Measurements from ENCODE around the gene TET1. TPM values are rescaled to one million over a fixed set of nuclear protein-coding genes. Genes with fewer than 3 reads are reported as not detected.
"Not testable (repeated sequence)": the region's sequence is repeated elsewhere in the genome, so short reads cannot be mapped to it uniquely, and the experiment has no call there.

Gene TET1
- polyA plus RNA-seq, 3 donors, result 0.01 to 0.08 (median 0.06) TPM

DNA sequence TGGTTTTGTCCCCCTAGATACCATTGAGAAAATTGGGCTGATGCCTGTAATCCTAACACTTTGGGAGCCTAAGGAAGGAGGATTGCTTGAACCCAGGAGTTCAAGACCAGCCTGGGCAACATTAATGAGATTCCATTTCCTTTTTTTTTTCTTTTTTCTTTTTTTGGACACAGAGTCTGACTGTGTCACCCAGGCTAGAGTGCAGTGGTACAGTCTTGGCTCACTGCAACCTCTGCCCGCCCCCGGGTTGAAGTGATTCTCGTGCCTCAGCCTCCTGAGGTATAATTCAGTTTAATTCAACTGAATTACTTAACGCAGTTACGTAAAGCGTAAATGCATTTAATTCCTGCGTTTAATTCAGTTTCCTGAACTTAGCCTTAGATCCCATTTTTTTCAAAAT is 174.2 kb downstream of the TET1 start:
- H3K4me1 ChIP-seq (ENCODE audit: control insufficient read depth in 1 of 2, insufficient read depth in 2 of 2, low read length in 2 of 2), result no peaks in the 10 kb centered on the region
- TF ChIP-seq, protein P1, sequence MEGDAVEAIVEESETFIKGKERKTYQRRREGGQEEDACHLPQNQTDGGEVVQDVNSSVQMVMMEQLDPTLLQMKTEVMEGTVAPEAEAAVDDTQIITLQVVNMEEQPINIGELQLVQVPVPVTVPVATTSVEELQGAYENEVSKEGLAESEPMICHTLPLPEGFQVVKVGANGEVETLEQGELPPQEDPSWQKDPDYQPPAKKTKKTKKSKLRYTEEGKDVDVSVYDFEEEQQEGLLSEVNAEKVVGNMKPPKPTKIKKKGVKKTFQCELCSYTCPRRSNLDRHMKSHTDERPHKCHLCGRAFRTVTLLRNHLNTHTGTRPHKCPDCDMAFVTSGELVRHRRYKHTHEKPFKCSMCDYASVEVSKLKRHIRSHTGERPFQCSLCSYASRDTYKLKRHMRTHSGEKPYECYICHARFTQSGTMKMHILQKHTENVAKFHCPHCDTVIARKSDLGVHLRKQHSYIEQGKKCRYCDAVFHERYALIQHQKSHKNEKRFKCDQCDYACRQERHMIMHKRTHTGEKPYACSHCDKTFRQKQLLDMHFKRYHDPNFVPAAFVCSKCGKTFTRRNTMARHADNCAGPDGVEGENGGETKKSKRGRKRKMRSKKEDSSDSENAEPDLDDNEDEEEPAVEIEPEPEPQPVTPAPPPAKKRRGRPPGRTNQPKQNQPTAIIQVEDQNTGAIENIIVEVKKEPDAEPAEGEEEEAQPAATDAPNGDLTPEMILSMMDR (IDR thresholded peaks at IDR 0.05), result no peak
- H3K9me3 Mint-ChIP-seq, result peaks cover 0 to 1% (median 0%) of the 10 kb centered on the region in 7 donors
- no peak overlapping the region for H3K27ac Mint-ChIP-seq
- no peaks in the 10 kb centered on the region for H3K4me1 Mint-ChIP-seq
- H3K9ac ChIP-seq (ENCODE audit: insufficient read depth, low read length, poor library complexity, severe bottlenecking), result no peak overlapping the region
- H3K4me3 ChIP-seq (replicated peaks in 1 of 3; ENCODE audit: low read depth in 2 of 3, low read length in 3 of 3), result no peak overlapping the region
- H3K79me2 ChIP-seq (ENCODE audit: insufficient read depth, low read length), result peaks cover 47% of the 10 kb centered on the region
- DNase-seq, result no peak
- no peak overlapping the region for H3K27ac ChIP-seq (ENCODE audit: low read depth in 1 of 2, low read length in 2 of 2)
- H3K4me2 ChIP-seq (replicated peaks; ENCODE audit: extremely low read depth, low read length, poor library complexity, severe bottlenecking), result no peak overlapping the region
- peaks cover 26% of the 10 kb centered on the region for H4K20me1 ChIP-seq (ENCODE audit: insufficient read depth, low read length)
- H3K36me3 Mint-ChIP-seq, result peaks cover 67 to 90% of the 10 kb centered on the region in 2 donors
- H3K9me3 ChIP-seq (replicated peaks in 1 of 2; ENCODE audit: control insufficient read depth in 1 of 2, insufficient read depth in 1 of 2, low read length in 2 of 2), result no peaks in the 10 kb centered on the region
- intact Hi-C loops (cut with micrococcal nuclease), result no loop called here
- no peak overlapping the region for H3K4me3 Mint-ChIP-seq
- H2AFZ ChIP-seq (ENCODE audit: insufficient read depth, low read depth, low read length, poor library complexity, severe bottlenecking), result no peak overlapping the region
- no peaks in the 10 kb centered on the region for H3K27me3 ChIP-seq (ENCODE audit: control insufficient read depth in 2 of 2, insufficient read depth in 2 of 2, low read length in 2 of 2)
- WGBS (ENCODE audit: insufficient coverage), result 100% methylated on average over 3 of the region's 7 CpGs
- H3K27me3 Mint-ChIP-seq (ENCODE audit: low read depth in 3 of 3), result no peaks in the 10 kb centered on the region
- H3K36me3 ChIP-seq (replicated peaks in 1 of 2; ENCODE audit: control insufficient read depth in 1 of 2, insufficient read depth in 2 of 2, low read length in 2 of 2), result peaks cover 73 to 91% of the 10 kb centered on the region in 2 donors

DNA sequence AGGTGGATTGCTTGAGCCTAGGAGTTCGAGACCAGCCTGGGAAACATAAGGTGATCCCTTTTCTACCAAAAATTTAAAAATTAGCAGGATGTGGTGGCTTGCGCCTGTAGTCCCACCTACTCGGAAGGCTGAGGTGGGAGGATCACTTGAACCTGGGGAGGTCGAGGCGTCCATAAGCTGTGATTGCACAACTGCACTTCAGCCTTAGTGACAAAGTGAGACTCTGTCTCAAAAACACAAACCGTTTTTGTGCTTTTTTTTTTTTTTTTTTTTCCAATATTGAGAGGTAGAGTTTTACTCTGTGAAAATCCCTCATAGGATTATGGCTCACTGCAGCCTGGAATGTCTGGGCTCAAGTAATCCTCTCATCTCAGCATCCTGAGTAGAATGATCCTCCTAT is 175.0 kb downstream of the TET1 start:
- peak overlapping the region in 4 of 7 donors; percentile 21 to 80 (median 56) for H3K27ac Mint-ChIP-seq
- WGBS (ENCODE audit: insufficient coverage), result 80% methylated on average over 2 of the region's 6 CpGs
- H3K27ac ChIP-seq (ENCODE audit: low read depth in 1 of 2, low read length in 2 of 2), result no peak overlapping the region
- H3K4me1 ChIP-seq (ENCODE audit: control insufficient read depth in 1 of 2, insufficient read depth in 2 of 2, low read length in 2 of 2), result no peaks in the 10 kb centered on the region
- H3K4me3 ChIP-seq (replicated peaks in 1 of 3; ENCODE audit: low read depth in 2 of 3, low read length in 3 of 3), result no peak overlapping the region
- DNase-seq, result no peak
- H3K4me1 Mint-ChIP-seq, result no peaks in the 10 kb centered on the region
- TF ChIP-seq, protein P1 (IDR thresholded peaks at IDR 0.05), result no peak
- H3K4me2 ChIP-seq (replicated peaks; ENCODE audit: extremely low read depth, low read length, poor library complexity, severe bottlenecking), result no peak overlapping the region
- H3K36me3 Mint-ChIP-seq, result peaks cover 69 to 91% of the 10 kb centered on the region in 2 donors
- H3K27me3 Mint-ChIP-seq (ENCODE audit: low read depth in 3 of 3), result no peaks in the 10 kb centered on the region
- intact Hi-C loops (cut with micrococcal nuclease), result loop anchor here in 1 of 2 donors (5.0 kb wide), 1 partner anchor 52 kb away; no protein-coding TSS in a partner anchor
- H3K9me3 Mint-ChIP-seq, result peaks cover 0 to 1% (median 0%) of the 10 kb centered on the region in 7 donors
- peaks cover 47% of the 10 kb centered on the region for H3K79me2 ChIP-seq (ENCODE audit: insufficient read depth, low read length)
- H3K9ac ChIP-seq (ENCODE audit: insufficient read depth, low read length, poor library complexity, severe bottlenecking), result no peak overlapping the region
- no peak overlapping the region for H2AFZ ChIP-seq (ENCODE audit: insufficient read depth, low read depth, low read length, poor library complexity, severe bottlenecking)
- no peak overlapping the region for H3K4me3 Mint-ChIP-seq
- no peaks in the 10 kb centered on the region for H3K27me3 ChIP-seq (ENCODE audit: control insufficient read depth in 2 of 2, insufficient read depth in 2 of 2, low read length in 2 of 2)
- peaks cover 81 to 92% of the 10 kb centered on the region in 2 donors for H3K36me3 ChIP-seq (replicated peaks in 1 of 2; ENCODE audit: control insufficient read depth in 1 of 2, insufficient read depth in 2 of 2, low read length in 2 of 2)
- peaks cover 30% of the 10 kb centered on the region for H4K20me1 ChIP-seq (ENCODE audit: insufficient read depth, low read length)
- no peaks in the 10 kb centered on the region for H3K9me3 ChIP-seq (replicated peaks in 1 of 2; ENCODE audit: control insufficient read depth in 1 of 2, insufficient read depth in 1 of 2, low read length in 2 of 2)

DNA sequence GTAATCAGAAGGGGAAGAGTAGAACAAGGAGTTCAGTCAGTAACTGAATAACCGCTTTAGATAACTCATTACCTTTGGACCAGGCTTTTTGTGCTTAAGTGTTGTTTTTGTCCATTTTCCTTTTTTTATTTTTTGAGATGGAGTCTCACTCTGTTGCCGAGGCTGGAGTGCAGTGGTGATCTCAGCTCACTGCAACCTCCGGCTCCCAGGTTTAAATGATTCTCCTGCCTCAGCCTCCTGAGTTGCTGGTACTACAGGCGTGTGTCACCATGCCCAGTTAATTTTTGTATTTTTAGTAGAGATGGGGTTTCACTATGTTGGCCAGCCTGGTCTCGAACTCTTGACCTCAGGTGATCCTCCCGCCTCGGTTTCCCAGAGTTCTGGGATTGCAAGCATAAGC is 175.6 kb downstream of the TET1 start:
- not testable (repeated sequence) for H3K4me3 ChIP-seq (replicated peaks in 1 of 3; ENCODE audit: low read depth in 2 of 3, low read length in 3 of 3); H3K9me3 ChIP-seq (replicated peaks in 1 of 2; ENCODE audit: control insufficient read depth in 1 of 2, insufficient read depth in 1 of 2, low read length in 2 of 2); H2AFZ ChIP-seq (ENCODE audit: insufficient read depth, low read depth, low read length, poor library complexity, severe bottlenecking); H3K27me3 Mint-ChIP-seq (ENCODE audit: low read depth in 3 of 3); H3K4me3 Mint-ChIP-seq; H3K9ac ChIP-seq (ENCODE audit: insufficient read depth, low read length, poor library complexity, severe bottlenecking); DNase-seq; H3K27me3 ChIP-seq (ENCODE audit: control insufficient read depth in 2 of 2, insufficient read depth in 2 of 2, low read length in 2 of 2); H3K4me1 ChIP-seq (ENCODE audit: control insufficient read depth in 1 of 2, insufficient read depth in 2 of 2, low read length in 2 of 2); H3K27ac ChIP-seq (ENCODE audit: low read depth in 1 of 2, low read length in 2 of 2); H3K4me2 ChIP-seq (replicated peaks; ENCODE audit: extremely low read depth, low read length, poor library complexity, severe bottlenecking); H3K9me3 Mint-ChIP-seq; H3K4me1 Mint-ChIP-seq
- peak overlapping the region in 3 of 7 donors; percentile 53 to 80 (median 58) for H3K27ac Mint-ChIP-seq
- H3K36me3 Mint-ChIP-seq, result peaks cover 67 to 90% of the 10 kb centered on the region in 2 donors
- intact Hi-C loops (cut with micrococcal nuclease), result loop anchor here in 1 of 2 donors (5.0 kb wide), 1 partner anchor 52 kb away; no protein-coding TSS in a partner anchor
- Histone ChIP-seq H3K79me2 (ENCODE audit: insufficient read depth, low read length) (peaks cover 44% of the 10 kb centered on the region), H3K36me3 (replicated peaks in 1 of 2; ENCODE audit: control insufficient read depth in 1 of 2, insufficient read depth in 2 of 2, low read length in 2 of 2) (peaks cover 81 to 93% of the 10 kb centered on the region in 2 donors), H4K20me1 (ENCODE audit: insufficient read depth, low read length) (peaks cover 30% of the 10 kb centered on the region)
- WGBS (ENCODE audit: insufficient coverage), result 100% methylated on average over 2 of the region's 7 CpGs

Data from CD14-positive monocyte (primary cell).